Measurements from ENCODE around the gene FNDC8.

GRCh38 chr17:35176897-35177296 lies 55.5 kb downstream of the FNDC8 start:
- TF ChIP-seq CTCF (IDR thresholded peaks at IDR 0.05) (no peak), POLR2A (IDR thresholded peaks at IDR 0.05) (no peak), EP300 (IDR thresholded peaks at IDR 0.05) (no peak)

Measured in tibial nerve (tissue), 4 donors.